Activated naive CD4-positive, alpha-beta T cell (primary cell): ENCODE measurements around the gene AMDHD1.

Source experiments
- DNase-seq, 4 experiments: peaks; one replicate each; lab custom pipeline; 2025; lab: John Stamatoyannopoulos, UW

Gene AMDHD1

DNA sequence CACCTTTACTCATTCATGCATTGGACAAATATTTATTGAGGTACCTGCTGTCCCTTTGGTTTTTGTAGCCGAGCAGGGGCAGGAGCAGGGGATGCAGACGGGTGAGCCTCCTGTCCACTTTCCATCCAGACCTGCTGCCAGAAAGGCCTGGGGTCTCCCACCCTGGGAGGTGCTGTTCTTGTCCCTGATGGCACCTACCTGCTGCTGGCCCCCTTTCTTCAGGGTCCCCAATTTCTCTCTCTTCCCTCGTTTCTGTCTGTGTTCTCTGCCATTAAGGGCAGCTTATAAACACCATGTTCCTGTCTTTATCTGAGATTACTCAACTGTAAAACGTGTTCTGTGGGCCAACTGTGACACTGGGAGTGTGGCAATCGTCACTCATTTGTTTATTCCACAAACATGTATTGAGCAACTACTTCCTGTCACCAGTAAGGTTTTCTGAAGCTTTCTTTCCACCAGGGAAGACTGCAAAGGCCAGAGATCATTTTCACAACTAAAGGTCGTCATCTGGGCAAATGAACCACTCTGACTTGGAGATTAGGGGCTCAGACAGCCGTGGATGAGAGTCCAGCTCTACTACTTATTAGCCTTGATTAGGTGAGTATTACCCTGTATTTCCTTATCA, 53.0 kb downstream of the AMDHD1 start, which contains the start of gene HAL:
Gene HAL (minus strand): TSS at position 311 of the 625 bp plus-strand sequence. CDS start 434 bp downstream, outside the sequence.
- no peak for DNase-seq

DNA sequence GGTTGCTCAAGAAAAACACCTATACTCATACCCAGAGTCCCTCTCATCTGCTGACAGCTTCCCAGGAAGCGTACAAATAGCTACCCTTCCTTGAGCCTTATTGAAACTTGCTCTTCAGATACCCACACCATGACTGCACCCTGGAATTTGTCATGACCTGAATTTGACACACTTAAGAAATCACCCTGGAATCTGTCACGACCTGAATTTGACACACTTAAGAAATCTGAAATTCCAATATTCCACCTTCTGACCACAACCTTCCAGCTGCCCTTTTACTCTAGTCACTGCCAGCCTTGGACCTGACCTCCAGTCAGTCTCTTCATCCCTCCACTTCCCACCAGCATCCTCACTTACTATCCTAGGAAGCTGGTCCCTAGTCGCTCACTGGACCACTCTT, 54.1 kb downstream of the AMDHD1 start:
- no peak for DNase-seq

DNA sequence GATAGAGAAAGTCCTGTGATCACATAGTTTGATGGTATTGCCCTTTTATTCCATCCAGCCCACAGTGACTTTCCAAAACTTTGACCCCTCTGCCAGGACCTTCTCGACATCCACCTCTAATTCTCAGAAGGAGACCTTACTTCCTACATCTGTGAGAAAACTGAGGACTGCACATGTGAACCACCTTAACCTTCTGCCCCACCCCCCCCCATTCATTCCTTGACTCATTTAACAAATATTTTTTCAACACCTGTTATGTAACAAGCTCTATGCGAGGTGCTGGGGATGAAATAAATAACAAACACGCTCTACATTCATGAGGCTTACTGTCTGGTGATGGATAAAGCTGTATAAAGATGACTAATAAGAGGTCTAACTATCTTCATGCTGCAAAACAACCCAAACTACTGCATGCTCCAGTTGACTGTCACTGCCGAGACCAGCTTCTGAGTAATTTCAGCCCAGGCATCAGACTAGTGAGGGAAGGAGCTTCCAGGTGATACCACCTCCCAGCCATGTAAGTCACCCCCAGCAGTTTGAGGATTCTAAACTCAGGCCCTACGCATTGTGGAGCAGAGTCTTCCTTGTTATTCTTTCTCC, 54.9 kb downstream of the AMDHD1 start:
- DNase-seq: no peak

DNA sequence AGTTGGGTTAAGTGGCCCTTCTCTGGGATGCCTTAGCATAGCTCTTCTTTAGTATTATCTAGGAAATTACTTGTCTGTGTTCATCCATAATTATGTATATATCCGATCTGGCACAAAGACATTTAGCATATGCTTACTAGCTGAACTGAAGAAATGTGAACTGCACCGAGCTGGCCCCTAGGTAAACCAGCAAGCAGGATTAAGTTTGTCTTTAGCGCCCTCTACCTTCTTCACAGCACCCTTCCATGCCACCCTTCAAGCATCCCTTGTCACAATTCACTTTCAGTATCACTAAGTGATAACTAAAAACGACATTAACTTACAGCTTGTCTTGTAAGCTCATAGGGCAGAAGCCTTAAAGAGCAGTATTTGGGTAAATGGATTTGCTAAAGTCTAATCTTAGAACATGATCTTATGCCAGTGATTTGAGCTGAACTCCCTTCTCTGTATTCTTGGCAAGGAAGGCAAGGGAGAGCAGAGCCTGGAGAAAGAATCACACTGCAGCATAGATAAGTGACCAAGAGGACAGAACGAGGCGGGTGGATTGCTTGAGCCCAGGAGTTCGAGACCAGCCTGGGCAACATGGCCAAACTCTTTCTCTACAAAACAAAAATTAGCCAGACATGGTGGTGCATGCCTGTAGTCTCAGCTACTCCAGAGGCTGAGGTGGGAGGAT, 55.6 kb downstream of the AMDHD1 start:
- peak in 2 of 4 experiments; percentile 6 to 7 for DNase-seq

DNA sequence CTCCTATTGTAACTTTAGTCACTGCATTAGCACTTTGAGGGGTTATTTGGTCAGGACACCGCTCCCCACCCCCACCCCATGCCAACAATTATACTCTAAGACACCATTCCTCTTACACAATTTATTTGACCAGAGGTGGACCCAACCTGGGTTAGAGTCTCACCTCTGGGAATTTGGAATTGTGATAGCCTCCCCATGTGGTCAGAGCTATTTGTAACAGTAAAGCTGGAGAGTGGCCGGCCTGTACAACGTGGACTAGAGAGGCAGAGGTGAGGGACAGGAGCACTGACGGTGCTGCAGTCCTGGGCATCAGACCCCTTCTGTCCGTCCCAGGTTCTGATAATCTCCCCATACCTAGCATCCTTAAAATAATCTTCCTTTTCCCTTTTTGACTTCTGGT, 56.4 kb downstream of the AMDHD1 start:
- no peak for DNase-seq

DNA sequence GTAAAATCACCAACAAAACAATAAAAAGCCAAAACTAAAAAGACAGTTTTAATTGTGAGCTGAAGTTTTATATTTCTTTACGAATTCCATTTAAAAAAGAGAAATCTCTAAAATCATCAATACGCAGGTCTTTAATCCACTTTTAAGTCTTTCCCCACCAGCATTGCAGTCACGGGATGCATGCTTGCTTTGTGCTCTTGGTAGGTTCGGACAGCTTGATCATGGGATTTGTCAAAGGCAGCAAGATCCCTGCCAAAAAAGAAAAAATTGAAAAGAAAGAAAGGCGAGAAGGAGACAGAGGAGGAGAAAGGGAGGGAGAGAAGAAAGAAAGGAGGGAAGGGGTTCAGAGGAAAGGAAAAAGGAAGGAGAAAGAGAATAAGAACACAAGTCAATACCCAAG, 57.7 kb downstream of the AMDHD1 start:
- no peak for DNase-seq

DNA sequence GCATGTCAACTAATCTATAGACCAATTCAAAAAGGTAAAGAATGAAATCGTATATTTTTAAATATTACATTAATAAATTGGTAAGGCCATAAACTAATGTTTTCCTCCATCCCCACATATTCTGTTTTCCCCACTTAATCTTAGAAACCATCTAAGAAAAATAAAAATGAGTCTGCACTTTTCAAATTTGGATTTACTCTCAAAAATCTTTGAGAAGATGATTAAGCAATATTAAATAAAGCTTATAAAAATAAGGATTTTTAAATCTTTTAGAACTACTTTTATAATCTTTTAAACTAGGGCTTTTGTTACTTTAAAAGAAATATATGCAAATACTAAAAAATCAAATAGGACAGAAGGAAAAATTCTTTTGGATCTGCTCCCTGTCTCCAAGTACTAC, 63.6 kb downstream of the AMDHD1 start:
- no peak for DNase-seq

DNA sequence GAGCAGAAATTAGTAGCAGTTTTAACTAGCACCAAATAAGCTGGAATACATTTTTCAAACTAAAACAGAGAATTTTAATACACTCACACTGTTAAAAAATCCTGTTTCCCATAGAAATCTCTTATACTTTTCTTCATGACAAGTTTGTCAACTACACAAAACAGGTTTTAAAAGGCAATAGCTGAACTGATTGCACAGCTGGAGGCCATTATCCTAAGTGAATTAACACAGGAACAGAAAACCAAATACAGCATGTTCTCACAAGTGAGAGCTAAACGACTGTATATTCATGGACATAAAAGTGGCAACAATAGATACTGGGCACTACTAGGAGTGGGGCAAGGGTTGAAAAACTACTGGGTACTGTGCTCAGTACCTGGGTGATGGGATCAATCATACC, 64.6 kb downstream of the AMDHD1 start:
- DNase-seq: no peak

DNA sequence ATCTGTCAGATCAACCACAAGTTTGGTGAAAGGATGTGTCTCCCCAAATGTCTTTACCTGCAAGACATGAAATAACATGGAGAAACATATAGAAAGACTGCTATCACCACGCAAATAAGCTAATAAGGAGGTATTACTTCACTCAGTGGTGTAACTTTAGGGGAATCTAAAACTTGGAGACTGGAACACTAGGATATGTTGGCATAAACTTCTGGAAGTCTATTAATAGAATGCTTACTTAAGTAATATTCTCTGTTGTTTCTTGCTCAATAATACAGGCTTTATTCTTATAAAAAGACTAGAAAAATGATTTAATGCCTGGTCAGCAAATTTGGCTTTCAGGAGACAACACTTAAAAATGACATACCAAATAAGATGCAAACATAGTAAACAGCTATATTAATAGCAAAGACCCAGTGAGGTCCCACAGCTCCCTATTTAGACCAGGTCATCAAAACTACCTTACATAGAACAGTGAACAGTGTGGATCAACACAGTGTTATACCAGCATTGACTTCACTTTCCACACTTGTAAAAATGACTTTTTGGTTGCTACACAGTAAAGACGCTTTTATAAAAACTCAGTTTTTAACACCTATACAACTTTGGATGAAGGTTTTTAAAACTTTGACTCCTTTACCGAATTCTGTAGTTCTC, 71.9 kb downstream of the AMDHD1 start:
- DNase-seq: no peak

DNA sequence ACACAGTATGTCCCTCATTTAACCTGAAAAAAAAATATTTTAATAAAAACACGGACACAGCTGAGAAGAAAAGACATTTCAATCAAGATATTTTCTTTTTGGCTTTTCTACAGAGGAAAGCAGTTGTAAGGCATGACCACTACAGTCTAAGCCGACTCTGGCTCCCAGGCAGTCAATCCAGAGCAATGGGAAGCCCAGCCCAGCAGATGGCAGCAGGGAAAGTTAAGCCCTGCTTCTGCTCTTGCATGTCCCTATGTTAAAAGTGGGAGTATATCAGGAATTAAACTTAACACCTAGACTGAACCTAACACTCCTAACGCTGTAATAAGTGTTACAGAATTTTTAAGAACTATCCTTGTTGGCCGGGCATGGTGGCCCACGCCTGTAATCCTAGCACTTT, 72.5 kb downstream of the AMDHD1 start:
- DNase-seq: no peak
